Mesenchymal stem cell (in vitro differentiated cells and primary cell): Measurements from ENCODE around the gene PGAP6.
A peak's percentile ranks its signal among the peaks of the same experiment; 100 is the strongest.
"Not testable (repeated sequence)": the region's sequence is repeated elsewhere in the genome, so short reads cannot be mapped to it uniquely, and the experiment has no call there.

Source experiments
- DNase-seq: peaks from one replicate; pipeline ENCODE4 v3.0.0-alpha.2; 2013
- H2AFZ ChIP-seq: one replicate; pipeline ENCODE4 v1.6.1; 2013; ENCODE audit warnings: low read depth, mild to moderate bottlenecking, control low read depth, inconsistent platforms, low read length, moderate library complexity
- H2AK5ac ChIP-seq: 2 replicates; pipeline ENCODE4 v1.6.1; 2013; ENCODE audit warnings: low read length, moderate library complexity, mild to moderate bottlenecking, inconsistent platforms; ENCODE audit not compliant: severe bottlenecking
- H2BK120ac ChIP-seq: one replicate; pipeline ENCODE4 v1.6.1; 2013; ENCODE audit warnings: low read depth, mild to moderate bottlenecking, inconsistent platforms, low read length, moderate library complexity
- H2BK12ac ChIP-seq, 2 experiments: one replicate each; pipeline ENCODE4 v1.6.1; 2013; ENCODE audit warnings: inconsistent platforms in 2 of 2, low read length in 2 of 2, mild to moderate bottlenecking in 2 of 2, moderate library complexity in 2 of 2, control low read depth in 1 of 2
- H2BK15ac ChIP-seq: one replicate; pipeline ENCODE4 v1.6.1; 2013; ENCODE audit warnings: mild to moderate bottlenecking, low read depth, inconsistent platforms; ENCODE audit not compliant: poor library complexity, severe bottlenecking
- H2BK5ac ChIP-seq: 2 replicates; pipeline ENCODE4 v1.6.1; 2013; ENCODE audit warnings: low read depth, mild to moderate bottlenecking, low read length, control low read depth, inconsistent platforms; ENCODE audit not compliant: poor library complexity, severe bottlenecking
- H3K14ac ChIP-seq, 2 experiments: one replicate each; pipeline ENCODE4 v1.6.1; 2013; ENCODE audit warnings: inconsistent platforms in 2 of 2, low read length in 2 of 2, control low read depth in 1 of 2, mild to moderate bottlenecking in 1 of 2, moderate library complexity in 1 of 2
- H3K18ac ChIP-seq, 2 experiments: one replicate each; pipeline ENCODE4 v1.6.1; 2013; ENCODE audit warnings: inconsistent platforms in 2 of 2, low read length in 2 of 2, control low read depth in 1 of 2, low read depth in 1 of 2, mild to moderate bottlenecking in 1 of 2
- H3K23ac ChIP-seq, 2 experiments: one replicate each; pipeline ENCODE4 v1.6.1; 2013; ENCODE audit warnings: inconsistent platforms in 2 of 2, low read length in 2 of 2, mild to moderate bottlenecking in 2 of 2, moderate library complexity in 2 of 2, control low read depth in 1 of 2
- H3K27ac ChIP-seq: 2 replicates; pipeline ENCODE4 v1.5.1; 2013; ENCODE audit warnings: mild to moderate bottlenecking, moderate library complexity, low read length, control low read depth, inconsistent platforms; ENCODE audit not compliant: poor library complexity, severe bottlenecking
- H3K27me3 ChIP-seq, 2 experiments: 2 replicates each; pipeline versions ENCODE4 v1.6.1 to v1.7.0; 2013; ENCODE audit warnings: low read length in 2 of 2, mild to moderate bottlenecking in 2 of 2, moderate library complexity in 2 of 2, control low read depth in 1 of 2, inconsistent platforms in 1 of 2; ENCODE audit not compliant: control insufficient read depth in 1 of 2, insufficient read depth in 1 of 2
- H3K36me3 ChIP-seq, 2 experiments: 2 replicates each; pipeline versions ENCODE4 v1.6.1 to v1.7.0; 2013; ENCODE audit warnings: low read length in 2 of 2, control low read depth in 1 of 2, inconsistent platforms in 1 of 2, low read depth in 1 of 2, mild to moderate bottlenecking in 1 of 2; ENCODE audit not compliant: insufficient read depth in 2 of 2, control insufficient read depth in 1 of 2
- H3K4ac ChIP-seq, 2 experiments: one replicate each; pipeline ENCODE4 v1.6.1; 2013; ENCODE audit warnings: inconsistent platforms in 2 of 2, low read length in 2 of 2, mild to moderate bottlenecking in 2 of 2, moderate library complexity in 2 of 2, control low read depth in 1 of 2, low read depth in 1 of 2
- H3K4me1 ChIP-seq: 2 replicates; pipeline ENCODE4 v1.6.1; 2013; ENCODE audit warnings: low read depth, low read length, control low read depth; ENCODE audit not compliant: control insufficient read depth, insufficient read depth
- H3K4me2 ChIP-seq: 2 replicates; pipeline ENCODE4 v1.6.1; 2013; ENCODE audit warnings: low read length, mild to moderate bottlenecking, inconsistent platforms; ENCODE audit not compliant: poor library complexity, severe bottlenecking
- H3K4me3 ChIP-seq, 2 experiments: 2 replicates each; pipeline versions ENCODE4 v1.5.1 to v1.7.0; 2013; ENCODE audit warnings: low read length in 2 of 2, mild to moderate bottlenecking in 2 of 2, control low read depth in 1 of 2, low read depth in 1 of 2; ENCODE audit not compliant: insufficient read depth in 1 of 2
- H3K79me1 ChIP-seq: replicated peaks from 2 replicates; pipeline ENCODE4 v1.6.1; 2013; ENCODE audit warnings: mild to moderate bottlenecking, control low read depth, low read length, inconsistent platforms; ENCODE audit not compliant: poor library complexity, severe bottlenecking
- H3K9ac ChIP-seq: 2 replicates; pipeline ENCODE4 v1.7.0; 2013; ENCODE audit warnings: mild to moderate bottlenecking, low read length, moderate library complexity
- H3K9me3 ChIP-seq: 2 replicates; pipeline ENCODE4 v1.7.0; 2013; ENCODE audit warnings: mild to moderate bottlenecking, low read length; ENCODE audit not compliant: control insufficient read depth
- H4K8ac ChIP-seq: one replicate; pipeline ENCODE4 v1.6.1; 2013; ENCODE audit warnings: inconsistent platforms, mild to moderate bottlenecking, low read length, moderate library complexity
- H4K91ac ChIP-seq: one replicate; pipeline ENCODE4 v1.6.1; 2013; ENCODE audit warnings: mild to moderate bottlenecking, low read length, inconsistent platforms
- WGBS: methylation state at CpG from one replicate; pipeline ENCODE4 v1.1.7; 2013; ENCODE audit warnings: mixed read lengths; 5-methylcytosine and 5-hydroxymethylcytosine counted together

The PGAP6 gene

GRCh38 chr16:348495-348894 is 33.3 kb downstream of the PGAP6 start:
- H2AFZ ChIP-seq, H3K4me3 ChIP-seq, H2BK15ac ChIP-seq, H2AK5ac ChIP-seq, H3K27me3 ChIP-seq, H2BK120ac ChIP-seq, H2BK12ac ChIP-seq, H3K14ac ChIP-seq, DNase-seq, H2BK5ac ChIP-seq, H4K8ac ChIP-seq, H3K27ac ChIP-seq, H3K4me2 ChIP-seq, H3K4ac ChIP-seq, H3K18ac ChIP-seq, H4K91ac ChIP-seq, H3K9ac ChIP-seq, H3K9me3 ChIP-seq, H3K23ac ChIP-seq: not testable (repeated sequence)
- peaks cover 33% of the 10 kb centered on the region for H3K4me1 ChIP-seq
- WGBS: 97% methylated on average over 10 of the region's 10 CpGs
- H3K79me1 ChIP-seq: peaks cover 27% of the 10 kb centered on the region
- peaks cover 22 to 29% of the 10 kb centered on the region in 2 experiments for H3K36me3 ChIP-seq

DNA sequence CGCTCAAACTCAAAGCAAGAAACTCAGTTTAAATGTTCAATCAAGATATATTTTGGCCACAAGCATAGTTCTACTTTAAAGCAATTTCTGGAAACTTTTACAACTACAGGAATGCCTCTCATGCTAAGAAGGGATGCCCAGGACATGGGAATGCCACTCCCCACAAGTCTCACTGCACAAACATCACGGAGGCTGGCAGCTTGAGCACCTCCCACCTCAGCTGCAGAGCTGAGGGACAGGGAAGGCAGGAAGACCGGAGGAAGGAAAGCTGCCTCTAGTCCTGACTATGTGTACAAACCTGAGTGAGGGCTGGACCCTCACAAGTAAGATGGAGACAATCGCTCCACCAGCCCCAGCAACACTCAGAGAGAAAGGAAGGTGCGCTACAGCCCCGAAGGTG is 34.6 kb downstream of the PGAP6 start:
- 93% methylated on average over 6 of the region's 6 CpGs for WGBS
- Histone ChIP-seq H2BK5ac (no peak overlapping the region), H3K18ac (no peak overlapping the region)

DNA sequence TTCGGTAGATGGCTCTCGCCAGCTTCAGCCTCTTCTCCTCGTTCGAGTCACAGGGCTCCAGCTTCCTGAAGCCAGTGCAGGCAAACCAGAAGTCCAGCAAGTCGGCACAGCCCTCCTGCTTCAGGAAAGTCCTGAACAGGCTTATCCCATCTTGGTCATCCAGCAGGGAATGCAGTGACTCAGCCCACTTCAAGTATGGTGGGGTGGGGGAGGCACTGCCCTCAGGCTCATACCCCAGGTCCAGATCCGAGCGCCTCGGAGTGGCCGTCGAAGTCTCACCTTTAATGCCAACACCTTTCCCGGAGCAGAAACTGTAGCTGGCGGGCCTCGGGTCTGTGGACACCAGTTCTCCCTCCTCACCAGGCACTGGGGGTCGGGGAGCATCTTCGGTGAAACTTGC is 35.2 kb downstream of the PGAP6 start:
- peak; percentile 70 for DNase-seq
- Histone ChIP-seq H3K14ac (no peak overlapping the region), H3K27me3 (no peaks in the 10 kb centered on the region), H2AFZ (no peak overlapping the region), H3K36me3 (peaks cover 27 to 32% of the 10 kb centered on the region in 2 experiments), H3K79me1 (peaks cover 32% of the 10 kb centered on the region), H3K4me1 (peaks cover 39% of the 10 kb centered on the region), H3K27ac (no peak overlapping the region), H3K4me2 (no peak overlapping the region), H3K23ac (no peak overlapping the region), H3K4ac (no peak overlapping the region), H4K91ac (no peak overlapping the region), H3K18ac (no peak overlapping the region), H2BK120ac (no peak overlapping the region), H3K9me3 (no peaks in the 10 kb centered on the region), H4K8ac (peak overlapping the region; percentile 25), H2BK12ac (no peak overlapping the region), H2AK5ac (no peak overlapping the region), H2BK5ac (no peak overlapping the region), H3K9ac (no peak overlapping the region), H3K4me3 (no peak overlapping the region), H2BK15ac (no peak overlapping the region)
- 67% methylated on average over 15 of the region's 15 CpGs for WGBS

More for the DNA sequence above, 34.6 kb downstream of the PGAP6 start:
- H4K91ac ChIP-seq: no peak overlapping the region
- H3K23ac ChIP-seq: no peak overlapping the region
- no peak overlapping the region for H3K4ac ChIP-seq
- H3K4me2 ChIP-seq: no peak overlapping the region
- H2BK120ac ChIP-seq: no peak overlapping the region
- H2BK12ac ChIP-seq: peak overlapping the region in 1 of 2 experiments; percentile 25
- no peak overlapping the region for H3K9ac ChIP-seq
- no peak overlapping the region for H4K8ac ChIP-seq
- peaks cover 34% of the 10 kb centered on the region for H3K79me1 ChIP-seq
- H3K9me3 ChIP-seq: no peaks in the 10 kb centered on the region
- peaks cover 27 to 32% of the 10 kb centered on the region in 2 experiments for H3K36me3 ChIP-seq
- no peaks in the 10 kb centered on the region for H3K27me3 ChIP-seq
- no peak overlapping the region for H2BK15ac ChIP-seq
- H2AK5ac ChIP-seq: no peak overlapping the region
- H3K4me3 ChIP-seq: no peak overlapping the region
- no peak overlapping the region for H3K14ac ChIP-seq
- H2AFZ ChIP-seq: no peak overlapping the region
- H3K27ac ChIP-seq: no peak overlapping the region
- H3K4me1 ChIP-seq: peaks cover 39% of the 10 kb centered on the region
- no peak for DNase-seq

GRCh38 chr16:345772-346171 is 36.0 kb downstream of the PGAP6 start:
- no peak overlapping the region for H2BK12ac ChIP-seq
- H3K4ac ChIP-seq: no peak overlapping the region
- no peaks in the 10 kb centered on the region for H3K27me3 ChIP-seq
- H2BK5ac ChIP-seq: no peak overlapping the region
- H2AK5ac ChIP-seq: no peak overlapping the region
- no peak overlapping the region for H4K91ac ChIP-seq
- no peak overlapping the region for H3K23ac ChIP-seq
- no peak overlapping the region for H3K4me3 ChIP-seq
- peaks cover 37% of the 10 kb centered on the region for H3K79me1 ChIP-seq
- no peak overlapping the region for H2AFZ ChIP-seq
- WGBS: 98% methylated on average over 9 of the region's 11 CpGs
- H3K4me2 ChIP-seq: no peak overlapping the region
- no peak overlapping the region for H4K8ac ChIP-seq
- no peak overlapping the region for H3K14ac ChIP-seq
- H2BK120ac ChIP-seq: no peak overlapping the region
- no peak overlapping the region for H3K9ac ChIP-seq
- H3K4me1 ChIP-seq: peaks cover 37% of the 10 kb centered on the region
- no peak overlapping the region for H2BK15ac ChIP-seq
- DNase-seq: no peak
- peaks cover 32 to 34% of the 10 kb centered on the region in 2 experiments for H3K36me3 ChIP-seq
- H3K9me3 ChIP-seq: no peaks in the 10 kb centered on the region
- H3K18ac ChIP-seq: peak overlapping the region in 1 of 2 experiments; percentile 19
- no peak overlapping the region for H3K27ac ChIP-seq
